Stimulated activated CD8-positive, alpha-beta memory T cell treated with anti-CD3 and anti-CD28 coated beads, Interleukin-4, amount 100 ng/mL, for 4 hours (primary cell): ENCODE results near the gene DOCK6.

ENCODE experiments used
- DNase-seq, 2 donors: peaks; one replicate each; pipeline ENCODE4 v3.0.0-alpha.2; 2020; ENCODE audit warnings: low read depth in 2 of 2, low spot score in 1 of 2

DOCK6 gene

DNA sequence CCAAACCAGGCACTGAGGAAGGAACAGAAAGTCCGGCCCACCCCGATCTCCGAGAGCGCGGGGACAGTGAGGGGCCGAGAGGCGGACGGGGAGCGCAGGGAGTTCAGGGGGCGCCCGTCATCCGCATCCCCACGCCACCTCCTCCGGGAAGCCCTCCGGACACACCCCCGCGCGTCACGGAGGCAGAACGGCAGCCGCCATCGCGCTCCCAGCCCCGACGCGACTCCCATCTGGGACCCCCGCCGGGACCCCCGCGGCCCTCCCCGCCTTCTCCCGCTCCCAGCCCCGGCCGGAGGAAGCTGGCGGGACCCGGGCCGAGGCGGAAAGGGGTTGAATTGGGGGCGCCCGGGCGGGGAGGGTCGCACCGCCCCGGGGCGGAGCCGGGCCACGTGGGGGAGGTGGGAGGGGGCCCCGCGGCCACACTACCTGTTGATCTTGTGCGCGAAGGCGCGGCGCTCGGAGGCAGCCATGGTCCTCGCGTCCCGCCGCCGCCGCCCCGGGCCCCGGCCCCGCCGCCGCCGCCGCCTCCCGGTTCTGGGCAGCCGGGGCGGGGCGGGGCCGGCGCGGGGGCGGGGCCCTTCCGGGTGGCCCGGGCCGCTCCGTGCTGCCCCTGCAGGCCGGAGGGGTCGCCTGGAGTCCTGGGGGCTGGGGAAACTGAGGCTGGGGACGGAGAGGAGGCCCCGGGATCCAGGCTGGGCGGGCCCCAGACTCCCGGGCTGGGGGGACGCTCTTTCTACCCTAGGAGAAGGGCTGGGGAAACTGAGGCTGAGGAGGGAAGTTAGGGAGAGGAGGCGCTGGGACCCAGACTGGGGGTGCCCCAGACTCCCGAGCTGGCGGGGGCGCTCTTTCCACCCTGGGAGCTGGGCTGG is at the start of gene DOCK6:
Gene DOCK6 (minus strand): TSS at position 554 of the 869 bp plus-strand sequence. CDS start 84 bp downstream, at position 470.
- DNase-seq: no peak

DNA sequence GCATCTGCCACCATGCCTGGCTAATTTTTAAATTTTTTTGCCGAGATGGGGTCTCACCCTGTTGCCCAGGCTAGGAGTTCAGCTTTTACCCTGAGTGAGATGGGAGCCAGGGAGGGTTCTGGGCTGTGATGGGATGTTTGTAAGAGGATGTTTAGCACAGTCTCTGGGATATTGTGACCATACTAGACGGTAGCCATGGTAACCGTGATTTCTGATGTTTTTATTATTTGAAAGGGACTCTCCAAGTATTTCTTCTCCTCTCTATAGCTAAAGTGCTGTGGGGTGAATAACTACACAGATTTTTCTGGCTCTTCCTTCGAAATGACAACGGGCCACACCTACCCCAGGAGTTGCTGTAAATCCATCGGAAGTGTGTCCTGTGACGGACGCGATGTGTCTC is 44.0 kb upstream of the DOCK6 start:
- DNase-seq: no peak

DNA sequence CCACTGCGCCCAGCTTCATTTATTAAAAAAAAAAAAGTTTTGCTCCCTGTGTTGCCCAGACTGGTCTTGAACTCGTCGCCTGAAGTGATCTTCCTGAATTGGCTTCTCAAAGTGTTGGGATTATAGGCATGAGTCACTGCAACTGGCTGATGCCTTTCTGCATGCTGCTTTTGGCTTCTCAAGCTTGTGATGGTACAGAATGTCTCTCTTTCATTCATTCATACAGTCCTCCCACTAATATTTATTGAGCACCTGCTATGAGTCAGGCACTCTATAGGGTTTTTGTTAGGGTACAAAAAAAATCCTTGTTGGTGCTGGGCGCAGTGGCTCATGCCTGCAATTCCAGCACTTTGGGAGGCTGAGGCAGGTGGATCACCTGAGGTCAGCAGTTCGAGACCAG is 42.6 kb upstream of the DOCK6 start:
- no peak for DNase-seq

DNA sequence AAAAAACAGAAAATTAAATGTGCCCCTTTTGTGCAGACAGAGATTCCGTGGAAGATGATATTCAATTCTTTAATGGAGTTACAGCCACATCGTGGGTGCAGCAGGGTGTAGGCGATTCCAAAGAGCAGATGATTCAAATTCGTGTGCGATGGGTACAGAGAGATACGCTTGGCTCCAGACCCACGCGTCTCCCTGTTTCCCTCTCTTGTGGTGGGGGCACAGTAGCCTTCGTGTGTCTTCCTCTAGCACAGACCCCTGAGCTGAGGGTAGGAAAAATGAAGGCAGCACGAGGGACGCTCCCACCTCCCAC is 38.4 kb upstream of the DOCK6 start:
- DNase-seq: no peak

DNA sequence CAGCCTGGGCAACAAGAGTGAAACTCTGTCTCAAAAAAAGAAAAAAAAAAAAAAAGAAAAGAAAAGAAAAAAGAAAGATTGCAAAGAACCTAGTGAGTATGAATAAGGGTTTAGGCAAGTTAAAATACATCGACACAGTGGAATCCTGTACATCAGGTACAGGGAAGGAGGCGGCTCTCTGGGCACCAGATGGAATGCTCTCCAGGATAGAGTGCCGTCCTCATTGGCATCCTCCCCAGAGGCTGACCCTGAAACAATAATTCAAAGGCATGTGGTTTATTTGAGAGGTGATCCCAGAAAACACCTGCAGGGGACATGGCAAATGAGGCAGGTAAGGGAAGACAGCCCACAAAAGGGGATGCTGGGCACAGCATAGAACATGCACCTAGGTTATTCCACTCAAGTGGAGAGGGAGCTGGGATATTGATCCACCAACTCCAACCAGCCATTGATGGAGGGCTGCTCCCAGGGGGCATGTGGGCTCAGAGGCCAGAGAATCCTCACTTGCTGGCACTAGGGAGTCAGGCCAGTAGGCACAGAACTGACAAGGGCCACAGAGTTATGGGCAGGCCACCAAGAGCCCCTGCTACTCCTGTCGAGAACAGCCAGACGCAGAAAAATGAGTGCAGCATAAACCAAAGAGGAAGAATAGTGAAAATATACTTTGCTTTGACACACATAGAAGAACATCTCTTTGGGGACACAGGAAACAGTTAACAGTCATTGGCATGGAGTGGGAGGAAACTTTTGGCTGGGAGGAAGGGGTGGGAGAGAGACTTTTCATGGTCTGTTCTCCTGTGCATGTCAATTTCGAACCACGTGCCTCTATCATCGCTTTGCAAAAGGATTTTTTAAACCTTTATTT is 37.9 kb upstream of the DOCK6 start:
- no peak for DNase-seq

GRCh38 chr19:11296264-11296663 is 33.9 kb upstream of the DOCK6 start:
- no peak for DNase-seq

GRCh38 chr19:11295665-11296245 is 33.4 kb upstream of the DOCK6 start, which contains the start of gene TSPAN16:
Gene TSPAN16 (plus strand): TSS chr19:11296160. CDS start chr19:11296298, 138 bp downstream.
- no peak for DNase-seq

GRCh38 chr19:11295180-11295579 is 32.9 kb upstream of the DOCK6 start:
- no peak for DNase-seq

GRCh38 chr19:11293433-11294389 is 31.4 kb upstream of the DOCK6 start:
- peak; percentile 43 to 61 for DNase-seq

- no peak for DNase-seq
Observed at GRCh38 chr19:11291991-11292390, 29.7 kb upstream of the DOCK6 start.

DNA sequence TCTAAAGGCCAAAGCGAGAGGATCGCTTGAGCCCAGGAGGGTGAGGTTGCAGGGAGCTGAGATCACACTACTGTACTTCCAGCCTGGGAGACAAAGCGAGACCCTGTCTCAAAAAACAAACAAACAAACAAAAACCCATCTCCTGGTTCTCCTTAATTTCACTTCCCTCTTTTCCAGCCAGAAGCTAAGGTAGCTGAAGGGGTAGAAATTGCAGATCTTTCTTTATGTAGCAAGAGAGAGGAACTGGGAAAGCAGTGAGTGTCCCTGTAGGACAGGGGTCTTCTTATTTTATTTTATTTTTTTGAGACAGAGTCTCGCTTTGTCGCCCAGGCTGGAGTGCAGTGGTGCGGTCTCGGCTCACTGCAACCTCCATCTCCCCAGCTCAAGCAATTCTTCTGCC is 29.1 kb upstream of the DOCK6 start:
- no peak for DNase-seq

GRCh38 chr19:11290256-11290655 is 27.9 kb upstream of the DOCK6 start:
- no peak for DNase-seq

DNA sequence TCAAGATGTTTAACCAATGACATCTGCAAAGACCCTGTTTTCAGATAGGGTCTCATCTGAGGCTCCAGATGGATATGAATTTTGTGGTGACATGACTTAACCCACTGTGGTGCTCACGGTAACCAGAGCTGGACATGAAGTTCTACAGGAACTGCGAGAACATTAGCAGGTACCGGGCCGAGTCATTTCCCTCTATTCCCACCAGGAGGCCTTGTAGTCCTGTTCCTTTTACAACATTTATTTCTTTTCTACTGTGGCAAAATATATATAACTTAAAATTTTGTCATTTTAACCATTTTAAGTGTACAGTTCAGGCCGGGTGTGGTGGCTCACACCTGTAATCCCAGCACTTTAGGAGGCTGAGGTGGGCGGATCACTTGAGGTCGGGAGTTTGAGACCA is 26.0 kb upstream of the DOCK6 start:
- DNase-seq: no peak

- DNase-seq: no peak
Observed at GRCh38 chr19:11286312-11286974, 24.1 kb upstream of the DOCK6 start.

- no peak for DNase-seq
Observed at GRCh38 chr19:11284515-11284914, 22.2 kb upstream of the DOCK6 start.

- DNase-seq: no peak
Observed at GRCh38 chr19:11281356-11282049, 19.2 kb upstream of the DOCK6 start.

- DNase-seq: no peak
Observed at GRCh38 chr19:11279505-11280236, 17.3 kb upstream of the DOCK6 start.

DNA sequence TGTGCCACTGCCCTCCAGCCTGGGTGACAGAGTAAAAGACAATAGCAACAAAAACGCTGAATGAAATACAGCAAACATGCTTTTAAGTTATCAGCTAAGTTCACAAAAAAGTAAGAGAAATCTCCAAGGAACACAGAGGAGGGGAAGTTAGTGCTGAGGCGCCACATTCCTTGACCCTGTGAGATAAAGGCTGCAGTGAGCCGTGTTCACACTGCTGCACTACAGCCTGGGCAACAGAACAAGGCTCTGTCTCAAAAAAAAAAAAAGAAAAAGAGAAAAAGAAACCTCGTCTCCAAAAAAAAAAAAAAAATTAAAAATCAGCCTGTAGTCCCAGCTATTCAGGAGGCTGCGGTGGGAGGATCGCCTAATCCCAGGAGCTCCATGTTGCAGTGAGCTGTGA is 16.3 kb upstream of the DOCK6 start:
- DNase-seq: no peak

GRCh38 chr19:11274533-11275086 is 12.3 kb upstream of the DOCK6 start:
- no peak for DNase-seq
